Neuronal stem cell (in vitro differentiated cells): ENCODE measurements around the gene CPVL.
"Not testable (repeated sequence)": the region's sequence is repeated elsewhere in the genome, so short reads cannot be mapped to it uniquely, and the experiment has no call there.

Experiments
- DNase-seq: peaks from one replicate; pipeline ENCODE4 v3.0.0-alpha.2; 2013; ENCODE audit warnings: low spot score
- H2AFZ ChIP-seq: one replicate; pipeline ENCODE4 v1.6.1; 2013; ENCODE audit warnings: mild to moderate bottlenecking, low read length, inconsistent platforms
- H2AK5ac ChIP-seq: 2 replicates; pipeline ENCODE4 v1.6.1; 2013; ENCODE audit warnings: low read depth, mild to moderate bottlenecking, inconsistent platforms, low read length, moderate library complexity, mixed read lengths
- H2BK120ac ChIP-seq: 2 replicates; pipeline ENCODE4 v1.6.1; 2013; ENCODE audit warnings: low read depth, mild to moderate bottlenecking, inconsistent platforms, low read length, moderate library complexity, mixed read lengths
- H2BK12ac ChIP-seq: one replicate; pipeline ENCODE4 v1.6.1; 2013; ENCODE audit warnings: low read length, inconsistent platforms
- H2BK15ac ChIP-seq: 2 replicates; pipeline ENCODE4 v1.6.1; 2013; ENCODE audit warnings: mild to moderate bottlenecking, low read length, inconsistent platforms, mixed read lengths
- H2BK5ac ChIP-seq: one replicate; pipeline ENCODE4 v1.6.1; 2013; ENCODE audit warnings: inconsistent platforms, mild to moderate bottlenecking, low read length, moderate library complexity
- H3K14ac ChIP-seq: one replicate; pipeline ENCODE4 v1.6.1; 2013; ENCODE audit warnings: low read length, inconsistent platforms
- H3K18ac ChIP-seq: 2 replicates; pipeline ENCODE4 v1.6.1; 2013; ENCODE audit warnings: low read length, inconsistent platforms
- H3K23ac ChIP-seq: 2 replicates; pipeline ENCODE4 v1.6.1; 2013; ENCODE audit warnings: low read depth, mild to moderate bottlenecking, mixed read lengths, low read length, inconsistent platforms; ENCODE audit not compliant: poor library complexity
- H3K27ac ChIP-seq: replicated peaks from 3 replicates; pipeline ENCODE4 v1.5.1; 2013; ENCODE audit warnings: low read length, inconsistent platforms
- H3K27me3 ChIP-seq, 3 experiments: 2 replicates each; pipeline ENCODE4 v1.6.1; 2013; ENCODE audit warnings: low read length in 3 of 3, mild to moderate bottlenecking in 2 of 3, inconsistent platforms in 1 of 3, low read depth in 1 of 3, mixed read lengths in 1 of 3, moderate library complexity in 1 of 3; ENCODE audit not compliant: control insufficient read depth in 3 of 3, insufficient read depth in 3 of 3
- H3K36me3 ChIP-seq, 2 donors: replicated peaks in 1 of 2; 2 replicates each; pipeline ENCODE4 v1.6.1; 2013; ENCODE audit warnings: low read length in 2 of 2; ENCODE audit not compliant: control insufficient read depth in 2 of 2, insufficient read depth in 2 of 2
- H3K4ac ChIP-seq: 2 replicates; pipeline ENCODE4 v1.6.1; 2013; ENCODE audit warnings: inconsistent platforms, mild to moderate bottlenecking, low read length, moderate library complexity
- H3K4me1 ChIP-seq, 2 donors: 1 replicate in 1 of 2; 2 replicates in 1 of 2; pipeline ENCODE4 v1.6.1; 2013; ENCODE audit warnings: low read length in 2 of 2, low read depth in 1 of 2; ENCODE audit not compliant: control insufficient read depth in 2 of 2, insufficient read depth in 1 of 2
- H3K4me2 ChIP-seq: one replicate; pipeline ENCODE4 v1.6.1; 2013; ENCODE audit warnings: mild to moderate bottlenecking, low read length, inconsistent platforms; ENCODE audit not compliant: insufficient read depth, poor library complexity, severe bottlenecking
- H3K4me3 ChIP-seq, 2 donors: 2 replicates each; pipeline ENCODE4 v1.5.1; 2013; ENCODE audit warnings: low read length in 2 of 2, mild to moderate bottlenecking in 2 of 2, inconsistent platforms in 1 of 2, moderate library complexity in 1 of 2
- H3K79me1 ChIP-seq: one replicate; pipeline ENCODE4 v1.6.1; 2013; ENCODE audit warnings: low read depth, mild to moderate bottlenecking, inconsistent platforms, low read length, moderate library complexity
- H3K9ac ChIP-seq: one replicate; pipeline ENCODE4 v1.6.1; 2013; ENCODE audit warnings: mild to moderate bottlenecking, low read depth, low read length, inconsistent platforms; ENCODE audit not compliant: poor library complexity
- H3K9me3 ChIP-seq, 2 donors: replicated peaks in 1 of 2; 2 replicates each; pipeline versions ENCODE3 to v1.6.1; 2013; ENCODE audit warnings: low read length in 2 of 2, mild to moderate bottlenecking in 2 of 2, inconsistent platforms in 1 of 2, low read depth in 1 of 2, mixed read lengths in 1 of 2, moderate library complexity in 1 of 2; ENCODE audit not compliant: control insufficient read depth in 2 of 2, insufficient read depth in 1 of 2
- H4K8ac ChIP-seq: one replicate; pipeline ENCODE4 v1.6.1; 2013; ENCODE audit warnings: low read depth, mild to moderate bottlenecking, inconsistent platforms, low read length, moderate library complexity
- H4K91ac ChIP-seq: one replicate; pipeline ENCODE4 v1.6.1; 2013; ENCODE audit warnings: low read length, low read depth, mild to moderate bottlenecking, inconsistent platforms; ENCODE audit not compliant: poor library complexity
- WGBS, 2 donors: extraction: QIAGEN DNeasy Blood & Tissue Kit; methylation state at CpG; one replicate each; pipeline ENCODE4 v1.1.7; 2013; ENCODE audit warnings: missing lambda C conversion rate in 2 of 2, mixed read lengths in 1 of 2; ENCODE audit not compliant: insufficient read length in 2 of 2, insufficient replicate concordance in 1 of 2; ENCODE audit errors: extremely low coverage in 2 of 2; 5-methylcytosine and 5-hydroxymethylcytosine counted together

The CPVL gene

DNA sequence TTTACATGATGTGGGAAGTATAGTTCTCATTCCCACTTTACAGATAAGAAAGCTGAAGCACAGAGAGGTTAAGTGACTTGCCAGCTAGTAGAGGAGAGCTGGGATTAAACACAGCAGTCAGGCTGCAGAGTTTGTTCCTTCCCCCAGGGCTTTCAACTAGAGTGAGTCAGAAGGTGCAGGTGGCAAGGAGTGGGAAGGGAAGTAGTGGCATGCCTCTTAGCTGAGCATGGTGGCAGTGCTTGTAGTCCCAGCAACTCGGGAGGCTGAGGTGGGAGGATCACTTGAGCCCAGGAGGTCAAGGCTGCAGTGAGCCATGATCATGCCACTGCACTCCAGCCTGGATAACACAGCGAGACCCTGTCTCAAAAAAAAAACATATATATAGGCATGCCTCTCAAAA, 32.1 kb downstream of the CPVL start:
- not testable (repeated sequence) for H3K4me1 ChIP-seq, H3K18ac ChIP-seq, H3K4me3 ChIP-seq, H2BK120ac ChIP-seq, H3K27ac ChIP-seq, H2AFZ ChIP-seq, H3K4ac ChIP-seq, H3K9me3 ChIP-seq, H3K36me3 ChIP-seq, H4K8ac ChIP-seq, H2AK5ac ChIP-seq, H4K91ac ChIP-seq, H3K9ac ChIP-seq, H3K79me1 ChIP-seq, DNase-seq, H3K23ac ChIP-seq, H3K4me2 ChIP-seq, H2BK15ac ChIP-seq, H2BK5ac ChIP-seq, H3K27me3 ChIP-seq, H3K14ac ChIP-seq, H2BK12ac ChIP-seq
- no CpG with 5 or more reads among the region's 2 CpGs for WGBS, 2 donors

- H3K4ac ChIP-seq = no peak overlapping the region
- no peak overlapping the region for H3K23ac ChIP-seq
- H3K27ac ChIP-seq = no peak overlapping the region
- DNase-seq = no peak
- H3K4me1 ChIP-seq = peaks cover 3 to 4% of the 10 kb centered on the region in 2 donors
- no peaks in the 10 kb centered on the region for H3K79me1 ChIP-seq
- no peak overlapping the region for H2BK5ac ChIP-seq
- H3K4me3 ChIP-seq = no peak overlapping the region
- peaks cover 3 to 5% of the 10 kb centered on the region in 2 donors for H3K9me3 ChIP-seq
- no peak overlapping the region for H4K8ac ChIP-seq
- no peak overlapping the region for H2BK12ac ChIP-seq
- H3K4me2 ChIP-seq = no peak overlapping the region
- no peak overlapping the region for H2BK15ac ChIP-seq
- H3K18ac ChIP-seq = no peak overlapping the region
- no peak overlapping the region for H3K14ac ChIP-seq
- peaks cover 0 to 6% of the 10 kb centered on the region in 2 donors for H3K36me3 ChIP-seq
- H2AK5ac ChIP-seq = no peak overlapping the region
- no peak overlapping the region for H3K9ac ChIP-seq
- H3K27me3 ChIP-seq = no peaks in the 10 kb centered on the region
- H2AFZ ChIP-seq = no peak overlapping the region
- H2BK120ac ChIP-seq = no peak overlapping the region
- no peak overlapping the region for H4K91ac ChIP-seq
- no CpG with 5 or more reads among the region's 5 CpGs for WGBS, 2 donors
Measured at GRCh38 chr7:29113384-29114102, 32.8 kb downstream of the CPVL start.

GRCh38 chr7:29112721-29113120, 33.6 kb downstream of the CPVL start:
- WGBS, 2 donors = no CpG with 5 or more reads among the region's 4 CpGs
- Histone ChIP-seq H3K23ac (no peak overlapping the region), H3K14ac (no peak overlapping the region), H3K27me3 (no peaks in the 10 kb centered on the region), H2BK5ac (no peak overlapping the region), H3K9me3 (peaks cover 3 to 5% of the 10 kb centered on the region in 2 donors), H3K36me3 (peaks cover 0 to 6% of the 10 kb centered on the region in 2 donors), H3K9ac (no peak overlapping the region), H3K4me1 (peaks cover 3 to 4% of the 10 kb centered on the region in 2 donors), H3K4me2 (no peak overlapping the region), H4K8ac (no peak overlapping the region), H2AFZ (no peak overlapping the region), H2AK5ac (no peak overlapping the region), H2BK15ac (no peak overlapping the region), H2BK12ac (no peak overlapping the region), H4K91ac (no peak overlapping the region), H3K27ac (no peak overlapping the region), H3K4ac (no peak overlapping the region), H2BK120ac (no peak overlapping the region), H3K18ac (no peak overlapping the region), H3K4me3 (no peak overlapping the region), H3K79me1 (no peaks in the 10 kb centered on the region)
- no peak for DNase-seq

GRCh38 chr7:29109899-29110298, 36.4 kb downstream of the CPVL start:
- no peaks in the 10 kb centered on the region for H3K27me3 ChIP-seq
- H3K18ac ChIP-seq = no peak overlapping the region
- H4K91ac ChIP-seq = no peak overlapping the region
- peaks cover 3 to 5% of the 10 kb centered on the region in 2 donors for H3K9me3 ChIP-seq
- no CpG with 5 or more reads among the region's 2 CpGs for WGBS, 2 donors
- H2BK12ac ChIP-seq = no peak overlapping the region
- no peak overlapping the region for H3K23ac ChIP-seq
- H2BK15ac ChIP-seq = no peak overlapping the region
- H3K27ac ChIP-seq = no peak overlapping the region
- H3K79me1 ChIP-seq = peaks cover 2% of the 10 kb centered on the region
- H2AK5ac ChIP-seq = no peak overlapping the region
- peaks cover 0 to 2% of the 10 kb centered on the region in 2 donors for H3K4me1 ChIP-seq
- H3K14ac ChIP-seq = no peak overlapping the region
- H3K9ac ChIP-seq = no peak overlapping the region
- H2BK120ac ChIP-seq = no peak overlapping the region
- no peak overlapping the region for H4K8ac ChIP-seq
- H2AFZ ChIP-seq = no peak overlapping the region
- H3K4me3 ChIP-seq = no peak overlapping the region
- H3K4ac ChIP-seq = no peak overlapping the region
- no peak for DNase-seq
- no peak overlapping the region for H2BK5ac ChIP-seq
- H3K4me2 ChIP-seq = no peak overlapping the region
- H3K36me3 ChIP-seq = peaks cover 0 to 8% of the 10 kb centered on the region in 2 donors
